Measurements from ENCODE around the gene RND3.

The RND3 gene

DNA sequence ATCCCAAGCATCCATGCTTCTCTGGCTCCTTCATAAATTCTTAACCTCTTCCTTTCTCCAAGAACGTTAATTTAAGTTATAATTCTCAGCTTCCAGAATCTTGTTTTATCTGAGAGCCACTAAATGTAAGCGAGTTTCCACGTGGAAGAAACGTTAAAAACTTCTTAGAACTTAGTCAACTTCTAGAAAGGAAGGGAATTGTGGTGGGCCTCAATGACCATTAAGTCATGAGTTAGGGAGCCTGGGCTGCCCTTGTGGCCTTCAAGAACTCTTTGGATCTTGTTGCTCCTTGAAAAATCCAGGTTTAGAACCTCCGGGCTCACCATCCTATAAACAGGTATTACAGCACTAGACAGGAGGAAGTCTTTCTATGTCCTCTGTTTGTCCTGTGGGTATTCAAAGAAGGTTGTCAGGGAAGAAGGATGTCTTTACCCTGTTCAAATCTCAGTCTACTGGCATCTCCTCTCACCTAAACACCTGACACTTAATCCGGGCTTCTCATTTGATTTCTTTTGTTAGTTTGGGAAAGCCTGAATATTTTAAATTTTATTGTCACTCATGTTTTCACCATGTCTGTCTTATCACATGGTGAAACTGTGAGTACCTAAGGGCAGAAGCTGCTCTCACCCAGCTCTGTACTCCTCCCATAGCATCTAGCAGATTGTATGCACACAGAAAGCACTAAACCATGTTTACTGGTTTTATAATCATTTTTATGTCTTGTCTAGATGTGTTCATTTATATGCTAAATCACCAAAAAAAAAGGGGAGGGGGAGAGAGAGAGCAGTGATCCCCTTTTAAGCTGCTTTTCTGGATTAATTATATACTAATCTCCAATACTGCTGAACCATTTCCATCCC lies 6.3 kb downstream of the RND3 start:
- CTCF ChIA-PET, result interaction anchor here (0.5 to 1.4 kb wide), 4 partner anchors 13 to 363 kb away, joined by 3 read pairs; no protein-coding TSS in a partner anchor
- TF ChIP-seq ZNF600 (tag by site-specific recombination; IDR thresholded peaks at IDR 0.05), result no peak
- TF ChIP-seq ZNF169 (tag by site-specific recombination; IDR thresholded peaks at IDR 0.05), result no peak
- TF ChIP-seq SCRT2 (tag by site-specific recombination; IDR thresholded peaks at IDR 0.05), result no peak
- TF ChIP-seq SCRT1 (tag by site-specific recombination; IDR thresholded peaks at IDR 0.05; ENCODE audit: borderline replicate concordance), result no peak
- TF ChIP-seq, protein P1, sequence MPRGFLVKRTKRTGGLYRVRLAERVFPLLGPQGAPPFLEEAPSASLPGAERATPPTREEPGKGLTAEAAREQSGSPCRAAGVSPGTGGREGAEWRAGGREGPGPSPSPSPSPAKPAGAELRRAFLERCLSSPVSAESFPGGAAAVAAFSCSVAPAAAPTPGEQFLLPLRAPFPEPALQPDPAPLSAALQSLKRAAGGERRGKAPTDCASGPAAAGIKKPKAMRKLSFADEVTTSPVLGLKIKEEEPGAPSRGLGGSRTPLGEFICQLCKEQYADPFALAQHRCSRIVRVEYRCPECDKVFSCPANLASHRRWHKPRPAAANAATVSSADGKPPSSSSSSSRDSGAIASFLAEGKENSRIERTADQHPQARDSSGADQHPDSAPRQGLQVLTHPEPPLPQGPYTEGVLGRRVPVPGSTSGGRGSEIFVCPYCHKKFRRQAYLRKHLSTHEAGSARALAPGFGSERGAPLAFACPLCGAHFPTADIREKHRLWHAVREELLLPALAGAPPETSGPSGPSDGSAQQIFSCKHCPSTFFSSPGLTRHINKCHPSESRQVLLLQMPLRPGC (tag by site-specific recombination; IDR thresholded peaks at IDR 0.05), result no peak
- TF ChIP-seq ZFHX2 (tag by site-specific recombination; conservative IDR thresholded peaks at IDR 0.05), result no peak
- no peak for TF ChIP-seq ZNF175 (tag by site-specific recombination; IDR thresholded peaks at IDR 0.05)
- no peak for TF ChIP-seq IKZF3 (tag by site-specific recombination; IDR thresholded peaks at IDR 0.05)
- no peak for TF ChIP-seq ZNF341 (tag by site-specific recombination; IDR thresholded peaks at IDR 0.05; ENCODE audit: low read depth)
- no peak for TF ChIP-seq GFI1B (tag by site-specific recombination; IDR thresholded peaks at IDR 0.05)
- Histone ChIP-seq H3K9me3 (ENCODE audit: control insufficient read depth, insufficient read depth, low read depth, low read length) (no peaks in the 10 kb centered on the region), H3K4me1 (ENCODE audit: control insufficient read depth, insufficient read depth, low read length) (peaks cover 32% of the 10 kb centered on the region), H3K27ac (ENCODE audit: extremely low read depth, low read depth, low read length) (no peak overlapping the region), H3K4me3 (ENCODE audit: low read depth, low read length) (no peak overlapping the region), H3K36me3 (ENCODE audit: control insufficient read depth in 2 of 2, insufficient read depth in 1 of 2, low read length in 2 of 2) (peaks cover 0 to 40% of the 10 kb centered on the region in 2 experiments; a peak in 2 of 3 replicates)
- POLR2A ChIA-PET, result interaction anchor here (0.6 kb wide), 1 partner anchor 11 kb away, joined by 3 read pairs; no protein-coding TSS in a partner anchor

DNA sequence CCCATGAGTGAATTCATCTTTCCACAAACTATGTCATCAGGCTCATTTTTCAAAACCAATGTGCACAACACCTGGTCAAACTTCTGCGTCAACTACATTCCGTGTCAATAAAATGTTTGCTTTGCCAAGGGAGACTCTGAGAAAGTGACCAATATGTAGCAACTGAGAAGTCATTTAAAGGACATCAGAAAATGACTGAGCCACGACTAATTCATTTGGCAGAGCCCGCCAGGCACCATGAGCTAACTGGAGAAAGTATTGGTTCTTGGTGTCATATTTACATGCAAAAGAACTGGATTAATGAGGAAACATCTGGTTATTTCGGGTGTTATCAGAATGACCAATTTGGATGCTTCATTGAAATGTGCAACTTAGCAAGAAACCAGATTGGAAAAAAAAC lies 7.2 kb downstream of the RND3 start:
- H3K9me3 ChIP-seq (ENCODE audit: control insufficient read depth, insufficient read depth, low read depth, low read length), result no peaks in the 10 kb centered on the region
- H3K4me1 ChIP-seq (ENCODE audit: control insufficient read depth, insufficient read depth, low read length), result peaks cover 32% of the 10 kb centered on the region
- no peak for TF ChIP-seq ZXDB (tag by site-specific recombination; IDR thresholded peaks at IDR 0.05)
- TF ChIP-seq TCF7L2 (IDR thresholded peaks at IDR 0.05; ENCODE audit: borderline replicate concordance, low read depth, low read length), result no peak
- TF ChIP-seq ZNF132 (tag by site-specific recombination; IDR thresholded peaks at IDR 0.05; ENCODE audit: borderline replicate concordance), result no peak
- no peak for TF ChIP-seq ZNF184 (tag by site-specific recombination; IDR thresholded peaks at IDR 0.05)
- no peak for TF ChIP-seq ZNF501 (tag by site-specific recombination; IDR thresholded peaks at IDR 0.05)
- TF ChIP-seq ZFP69B (tag by site-specific recombination; IDR thresholded peaks at IDR 0.05), result no peak
- TF ChIP-seq ZNF670 (tag by site-specific recombination; IDR thresholded peaks at IDR 0.05; ENCODE audit: low read depth), result no peak
- TF ChIP-seq SP2 (tag by site-specific recombination; IDR thresholded peaks at IDR 0.05), result no peak
- TF ChIP-seq ZNF514 (tag by site-specific recombination; IDR thresholded peaks at IDR 0.05), result no peak
- no peak for TF ChIP-seq ZNF623 (tag by site-specific recombination; IDR thresholded peaks at IDR 0.05)
- no peak for TF ChIP-seq ZNF223 (tag by site-specific recombination; IDR thresholded peaks at IDR 0.05)
- TF ChIP-seq ZNF830 (tag by site-specific recombination; IDR thresholded peaks at IDR 0.05; ENCODE audit: low read depth), result no peak
- CTCF ChIA-PET, result interaction anchor here (0.7 to 1.1 kb wide), 2 partner anchors 75 to 882 kb away, joined by 3 to 4 read pairs; no protein-coding TSS in a partner anchor
- no peak overlapping the region for H3K27ac ChIP-seq (ENCODE audit: extremely low read depth, low read depth, low read length)
- no peak overlapping the region for H3K4me3 ChIP-seq (ENCODE audit: low read depth, low read length)
- peaks cover 0 to 49% of the 10 kb centered on the region in 2 experiments; a peak in 2 of 3 replicates for H3K36me3 ChIP-seq (ENCODE audit: control insufficient read depth in 2 of 2, insufficient read depth in 1 of 2, low read length in 2 of 2)
- POLR2A ChIA-PET, result interaction anchor here (0.6 kb wide), 1 partner anchor 10 kb away, joined by 3 read pairs; no protein-coding TSS in a partner anchor
